ENCODE measurements around the gene PAM16. TPM values are rescaled to one million over a fixed set of nuclear protein-coding genes. Genes with fewer than 3 reads are reported as not detected.
"Not testable (repeated sequence)": the region's sequence is repeated elsewhere in the genome, so short reads cannot be mapped to it uniquely, and the experiment has no call there.

Gene PAM16
- polyA plus RNA-seq, 3 donors: 16.8 to 19.6 (median 16.8) TPM

- DNase-seq (ENCODE audit: low read depth in 3 of 3, low spot score in 2 of 3): no peak
Observed at GRCh38 chr16:4337540-4338088, 13.5 kb downstream of the PAM16 start.

GRCh38 chr16:4336701-4337539, 14.2 kb downstream of the PAM16 start:
- DNase-seq (ENCODE audit: low read depth in 3 of 3, low spot score in 2 of 3): no peak

GRCh38 chr16:4334724-4335495, 16.2 kb downstream of the PAM16 start:
- no peak for DNase-seq (ENCODE audit: low read depth in 3 of 3, low spot score in 2 of 3)

GRCh38 chr16:4333714-4334113, 17.4 kb downstream of the PAM16 start:
- DNase-seq (ENCODE audit: low read depth in 3 of 3, low spot score in 2 of 3): not testable (repeated sequence)

GRCh38 chr16:4333308-4333638, 17.8 kb downstream of the PAM16 start:
- no peak for DNase-seq (ENCODE audit: low read depth in 3 of 3, low spot score in 2 of 3)

GRCh38 chr16:4332623-4333307, 18.4 kb downstream of the PAM16 start:
- no peak for DNase-seq (ENCODE audit: low read depth in 3 of 3, low spot score in 2 of 3)

GRCh38 chr16:4332083-4332482, 19.0 kb downstream of the PAM16 start:
- no peak for DNase-seq (ENCODE audit: low read depth in 3 of 3, low spot score in 2 of 3)

- no peak for DNase-seq (ENCODE audit: low read depth in 3 of 3, low spot score in 2 of 3)
Observed at GRCh38 chr16:4330277-4330874, 20.7 kb downstream of the PAM16 start.

- no peak for DNase-seq (ENCODE audit: low read depth in 3 of 3, low spot score in 2 of 3)
Observed at GRCh38 chr16:4328782-4329775, 22.0 kb downstream of the PAM16 start.

- DNase-seq (ENCODE audit: low read depth in 3 of 3, low spot score in 2 of 3): no peak
Observed at GRCh38 chr16:4328046-4328781, 22.9 kb downstream of the PAM16 start.

- no peak for DNase-seq (ENCODE audit: low read depth in 3 of 3, low spot score in 2 of 3)
Observed at GRCh38 chr16:4327386-4328045, 23.6 kb downstream of the PAM16 start.

GRCh38 chr16:4325253-4325758, 25.8 kb downstream of the PAM16 start:
- DNase-seq (ENCODE audit: low read depth in 3 of 3, low spot score in 2 of 3): no peak

- DNase-seq (ENCODE audit: low read depth in 3 of 3, low spot score in 2 of 3): no peak
Observed at GRCh38 chr16:4324492-4325252, 26.4 kb downstream of the PAM16 start.

GRCh38 chr16:4323845-4324488, 27.2 kb downstream of the PAM16 start:
- DNase-seq (ENCODE audit: low read depth in 3 of 3, low spot score in 2 of 3): no peak

- no peak for DNase-seq (ENCODE audit: low read depth in 3 of 3, low spot score in 2 of 3)
Observed at GRCh38 chr16:4323071-4323844, 27.9 kb downstream of the PAM16 start.
